Gastrocnemius medialis (tissue), 4 donors: ENCODE data around the gene BMPR1A.

Source experiments
- CTCF ChIP-seq, 5 experiments: fragments of 450-650 bp in 3 of 5; fragments of 200-600 bp in 2 of 5; sonication (generic) in 2 of 5; IDR thresholded peaks in 4 of 5; conservative IDR thresholded peaks in 1 of 5; 1 replicate in 4 of 5; 2 replicates in 1 of 5; pipeline ENCODE4 v1.5.1; 2016 to 2019; ENCODE audit warnings: antibody characterized with exemption in 5 of 5, mild to moderate bottlenecking in 3 of 5, moderate library complexity in 3 of 5
- POLR2A ChIP-seq, 2 donors: fragments of 450-650 bp; IDR thresholded peaks; one replicate each; pipeline ENCODE4 v1.6.1; 2017; ENCODE audit warnings: antibody characterized with exemption in 2 of 2, mild to moderate bottlenecking in 2 of 2, moderate library complexity in 2 of 2

- TF ChIP-seq POLR2A (IDR thresholded peaks at IDR 0.05): no peak
- TF ChIP-seq CTCF (IDR thresholded peaks at IDR 0.05 in 4 of 5, conservative IDR thresholded peaks at IDR 0.05 in 1 of 5): no peak
These were observed 58.7 kb downstream of the BMPR1A start for GRCh38 chr10:86815035-86815617.
